Measurements from ENCODE around the gene HSPB2. TPM values are rescaled to one million over a fixed set of nuclear protein-coding genes. Genes with fewer than 3 reads are reported as not detected.

The HSPB2 gene
- total RNA-seq, 3 donors from 2014 or later = 1.4 to 4.8 TPM; not detected in 1

DNA sequence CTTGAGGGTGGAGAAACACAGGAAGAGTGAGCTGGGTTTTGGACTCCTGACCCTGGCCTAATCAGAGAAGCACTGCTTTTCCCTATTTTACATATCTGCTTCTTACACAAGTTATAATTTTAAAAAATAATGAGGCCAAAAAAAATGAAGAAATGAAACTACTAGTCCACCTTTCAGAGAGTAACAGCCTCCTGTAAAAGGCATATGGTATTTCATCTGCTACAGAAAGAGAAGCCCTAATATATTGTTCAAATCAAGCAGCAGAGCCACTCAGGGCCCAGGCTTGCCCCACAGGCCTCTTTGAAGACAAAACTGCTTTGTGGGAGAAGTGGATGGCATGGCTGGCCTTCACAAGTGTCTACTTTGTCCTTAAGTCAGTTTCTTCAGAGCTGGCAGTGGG is 34.6 kb downstream of the HSPB2 start:
- ATAC-seq = no peak

DNA sequence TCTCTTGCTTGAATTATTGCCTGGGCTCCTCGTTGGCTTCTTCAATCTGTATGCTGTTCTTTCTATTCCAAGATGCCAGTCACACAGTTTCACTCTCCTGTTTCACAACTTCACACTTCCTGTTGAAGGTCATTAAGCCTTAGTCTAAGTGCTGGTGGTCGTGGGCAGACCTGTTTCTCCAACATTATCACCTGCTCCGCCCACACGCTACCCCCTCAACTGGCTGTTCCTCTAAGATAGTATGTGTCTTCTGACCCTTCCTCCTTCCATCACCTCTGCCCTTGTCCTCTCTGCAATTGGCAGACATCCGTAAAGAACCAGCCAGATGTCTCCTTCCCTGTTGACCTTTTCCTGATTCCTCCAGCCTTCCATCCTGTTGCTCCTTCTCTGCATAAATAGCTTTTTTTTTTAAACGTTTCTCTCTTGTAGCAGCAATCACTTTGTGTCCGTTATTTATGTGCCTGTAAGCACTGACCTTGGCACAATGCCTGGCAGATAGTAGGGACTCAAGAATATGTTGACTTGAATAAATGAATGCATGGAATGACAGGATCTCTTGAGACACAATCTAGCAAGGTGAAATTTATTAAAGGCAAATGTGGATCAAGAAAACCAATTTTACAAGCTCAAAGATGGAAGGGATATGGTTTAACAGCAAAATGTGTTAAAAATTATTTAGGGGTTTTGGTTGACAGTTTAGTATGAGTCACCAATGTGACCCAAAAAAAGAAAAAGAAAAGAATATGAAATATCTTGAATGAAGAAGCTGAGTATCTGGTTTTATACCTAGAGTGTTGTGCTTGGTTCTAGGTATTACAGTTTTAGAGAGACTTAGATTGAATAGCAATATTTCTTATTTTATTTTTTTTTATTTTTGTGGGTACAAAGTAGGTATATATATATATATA is 37.2 kb downstream of the HSPB2 start:
- H3K9me3 ChIP-seq = no peaks in the 10 kb centered on the region
- TF ChIP-seq, protein P1, sequence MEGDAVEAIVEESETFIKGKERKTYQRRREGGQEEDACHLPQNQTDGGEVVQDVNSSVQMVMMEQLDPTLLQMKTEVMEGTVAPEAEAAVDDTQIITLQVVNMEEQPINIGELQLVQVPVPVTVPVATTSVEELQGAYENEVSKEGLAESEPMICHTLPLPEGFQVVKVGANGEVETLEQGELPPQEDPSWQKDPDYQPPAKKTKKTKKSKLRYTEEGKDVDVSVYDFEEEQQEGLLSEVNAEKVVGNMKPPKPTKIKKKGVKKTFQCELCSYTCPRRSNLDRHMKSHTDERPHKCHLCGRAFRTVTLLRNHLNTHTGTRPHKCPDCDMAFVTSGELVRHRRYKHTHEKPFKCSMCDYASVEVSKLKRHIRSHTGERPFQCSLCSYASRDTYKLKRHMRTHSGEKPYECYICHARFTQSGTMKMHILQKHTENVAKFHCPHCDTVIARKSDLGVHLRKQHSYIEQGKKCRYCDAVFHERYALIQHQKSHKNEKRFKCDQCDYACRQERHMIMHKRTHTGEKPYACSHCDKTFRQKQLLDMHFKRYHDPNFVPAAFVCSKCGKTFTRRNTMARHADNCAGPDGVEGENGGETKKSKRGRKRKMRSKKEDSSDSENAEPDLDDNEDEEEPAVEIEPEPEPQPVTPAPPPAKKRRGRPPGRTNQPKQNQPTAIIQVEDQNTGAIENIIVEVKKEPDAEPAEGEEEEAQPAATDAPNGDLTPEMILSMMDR (IDR thresholded peaks at IDR 0.05) = no peak
- H3K4me1 ChIP-seq (ENCODE audit: low read depth) = no peaks in the 10 kb centered on the region
- intact Hi-C loops (cut with DNase I, micrococcal nuclease) = no loop called here
- no peak overlapping the region for H3K4me3 ChIP-seq
- ATAC-seq = no peak
- DNase-seq = no peak
- H3K36me3 ChIP-seq (ENCODE audit: low read depth) = no peaks in the 10 kb centered on the region

More for the DNA sequence above, 34.6 kb downstream of the HSPB2 start:
- intact Hi-C loops (cut with DNase I, micrococcal nuclease) = no loop called here
- Histone ChIP-seq H3K9me3 (no peaks in the 10 kb centered on the region), H3K36me3 (ENCODE audit: low read depth) (no peaks in the 10 kb centered on the region), H3K4me3 (no peak overlapping the region), H3K4me1 (ENCODE audit: low read depth) (no peaks in the 10 kb centered on the region)
- no peak for DNase-seq
- TF ChIP-seq, protein P1 (IDR thresholded peaks at IDR 0.05) = no peak

DNA sequence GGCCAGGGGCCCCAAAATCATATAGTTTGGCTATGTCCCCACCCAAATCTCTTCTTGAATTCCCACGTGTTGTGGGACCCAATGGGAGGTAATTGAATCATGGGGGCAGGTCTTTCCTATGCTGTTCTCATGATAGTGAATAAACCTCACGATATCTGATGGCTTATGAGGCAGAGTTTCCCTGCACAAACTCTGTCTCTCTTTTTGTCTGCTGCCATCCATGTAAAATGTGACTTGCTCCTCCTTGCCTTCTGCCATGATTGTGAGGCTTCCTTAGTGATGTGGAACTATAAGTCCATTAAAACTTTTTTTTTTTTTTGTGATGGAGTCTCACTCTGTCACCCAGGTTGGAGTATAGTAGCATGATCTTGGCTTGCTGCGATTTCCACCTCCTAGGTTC is 39.0 kb downstream of the HSPB2 start:
- ATAC-seq = no peak
- no peak for DNase-seq
- TF ChIP-seq, protein P1 (IDR thresholded peaks at IDR 0.05) = no peak
- no peaks in the 10 kb centered on the region for H3K36me3 ChIP-seq (ENCODE audit: low read depth)
- H3K4me1 ChIP-seq (ENCODE audit: low read depth) = no peaks in the 10 kb centered on the region
- intact Hi-C loops (cut with DNase I, micrococcal nuclease) = no loop called here
- H3K9me3 ChIP-seq = no peaks in the 10 kb centered on the region
- H3K4me3 ChIP-seq = no peak overlapping the region

DNA sequence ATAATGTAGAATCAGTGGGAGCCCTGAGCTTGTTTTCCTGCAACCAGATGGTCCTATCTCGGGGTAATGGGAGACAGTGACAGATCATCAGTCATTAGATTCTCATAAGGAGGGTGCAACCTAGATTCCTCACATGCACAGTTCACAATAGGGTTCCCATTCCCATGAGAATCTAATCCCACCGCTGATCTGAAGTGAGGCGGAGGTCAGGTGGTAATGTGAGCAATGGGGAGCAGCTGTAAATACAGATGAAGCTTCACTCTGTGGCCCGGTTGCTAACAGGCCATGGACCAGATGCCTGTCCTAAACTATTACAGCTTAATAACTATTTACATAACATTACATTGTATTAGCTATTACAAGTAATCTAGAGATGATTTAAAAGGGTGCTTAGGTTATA is 41.6 kb downstream of the HSPB2 start:
- DNase-seq = no peak
- intact Hi-C loops (cut with DNase I, micrococcal nuclease) = no loop called here
- H3K4me3 ChIP-seq = no peak overlapping the region
- H3K4me1 ChIP-seq (ENCODE audit: low read depth) = no peaks in the 10 kb centered on the region
- no peaks in the 10 kb centered on the region for H3K9me3 ChIP-seq
- ATAC-seq = no peak
- H3K36me3 ChIP-seq (ENCODE audit: low read depth) = no peaks in the 10 kb centered on the region
- TF ChIP-seq, protein P1 (IDR thresholded peaks at IDR 0.05) = no peak

DNA sequence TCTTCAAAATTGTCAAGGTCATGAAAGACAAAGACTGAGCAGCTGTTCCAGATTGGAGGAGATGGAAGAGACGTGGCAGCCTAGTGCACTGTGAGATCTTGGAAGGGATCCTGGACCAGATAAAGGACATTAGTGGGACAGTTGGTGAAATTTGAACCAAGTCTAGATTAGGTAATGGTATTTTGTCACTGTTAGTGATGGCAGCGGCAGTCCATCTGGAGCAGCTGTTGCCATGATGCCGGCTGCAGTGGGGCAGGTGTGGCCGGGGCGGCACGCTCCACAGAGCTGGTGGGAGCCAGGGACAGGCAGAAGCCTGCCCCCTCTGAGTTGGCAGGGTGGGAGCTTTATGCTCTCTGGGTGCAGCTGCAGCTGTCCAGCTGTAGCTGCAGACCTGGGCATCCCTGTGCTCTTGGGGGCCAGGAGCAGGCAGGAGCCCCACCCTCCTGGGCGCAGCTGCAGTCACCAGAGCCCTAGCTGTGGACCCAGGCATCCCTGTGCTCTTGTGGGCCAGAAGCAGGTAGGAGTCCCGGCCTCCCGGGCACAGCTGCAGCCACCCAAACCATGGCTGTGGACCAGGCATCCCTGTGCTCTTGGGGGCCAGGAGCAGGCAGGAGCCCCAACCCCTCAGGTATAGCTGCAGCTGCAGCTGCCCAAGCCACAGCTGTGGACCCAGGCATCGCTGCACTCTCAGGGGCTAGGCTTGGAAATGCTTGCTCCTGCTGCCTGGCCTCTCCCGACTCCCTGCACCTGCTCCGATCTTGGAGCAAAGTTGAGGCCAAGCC is 45.3 kb downstream of the HSPB2 start:
- Histone ChIP-seq H3K9me3 (no peaks in the 10 kb centered on the region), H3K4me3 (no peak overlapping the region), H3K36me3 (ENCODE audit: low read depth) (no peaks in the 10 kb centered on the region), H3K4me1 (ENCODE audit: low read depth) (no peaks in the 10 kb centered on the region)
- TF ChIP-seq, protein P1 (IDR thresholded peaks at IDR 0.05) = no peak
- ATAC-seq (no peak), DNase-seq (no peak)
- intact Hi-C loops (cut with DNase I, micrococcal nuclease) = no loop called here
